GM19397 (cell line): ENCODE results near the gene PSMD5.
A peak's percentile ranks its signal among the peaks of the same experiment; 100 is the strongest.

Experiments used
- ATAC-seq: cut with Tn5 transposase; IDR thresholded peaks from one replicate; pipeline ENCODE4 v1.9.1; 2021; ENCODE audit warnings: mild to moderate bottlenecking, moderate library complexity; ENCODE audit not compliant: unreplicated experiment

Gene PSMD5

GRCh38 chr9:120842685-120843485, at the start of gene PSMD5:
Gene PSMD5 (minus strand): TSS chr9:120842922. CDS start chr9:120842909, 13 bp downstream.
- ATAC-seq = peak; percentile 99

- ATAC-seq = peak; percentile 34
Measured at GRCh38 chr9:120891884-120892747, 49.4 kb upstream of the PSMD5 start.

- ATAC-seq = no peak
Measured at GRCh38 chr9:120891245-120891883, 48.6 kb upstream of the PSMD5 start.

GRCh38 chr9:120890320-120891244, 47.9 kb upstream of the PSMD5 start:
- ATAC-seq = no peak

GRCh38 chr9:120889606-120890271, 47.0 kb upstream of the PSMD5 start:
- ATAC-seq = no peak

GRCh38 chr9:120888626-120889025, 45.9 kb upstream of the PSMD5 start:
- ATAC-seq = no peak

GRCh38 chr9:120886490-120886967, 43.8 kb upstream of the PSMD5 start:
- no peak for ATAC-seq

GRCh38 chr9:120885958-120886357, 43.2 kb upstream of the PSMD5 start:
- ATAC-seq = no peak

- no peak for ATAC-seq
Measured at GRCh38 chr9:120885457-120885856, 42.7 kb upstream of the PSMD5 start.

GRCh38 chr9:120883608-120883996, 40.9 kb upstream of the PSMD5 start:
- ATAC-seq = no peak

GRCh38 chr9:120882935-120883607, 40.3 kb upstream of the PSMD5 start:
- no peak for ATAC-seq

GRCh38 chr9:120879446-120879845, 36.7 kb upstream of the PSMD5 start:
- ATAC-seq = no peak

GRCh38 chr9:120878188-120879130, 35.7 kb upstream of the PSMD5 start:
- ATAC-seq = no peak

- peak; percentile 45 for ATAC-seq
Measured at GRCh38 chr9:120877276-120878034, 34.7 kb upstream of the PSMD5 start.

GRCh38 chr9:120876842-120877240, 34.1 kb upstream of the PSMD5 start, which contains the start of gene PHF19:
Gene PHF19 (minus strand): TSS chr9:120877188. CDS start chr9:120874741, 2,447 bp downstream.
- peak; percentile 2 for ATAC-seq

- peak; percentile 48 for ATAC-seq
Measured at GRCh38 chr9:120875954-120876841, 33.5 kb upstream of the PSMD5 start.
